DND-41 (cell line): ENCODE results near the gene OTOP1.

Experiments used
- EZH2 ChIP-seq: IDR thresholded peaks from 3 replicates; pipeline ENCODE4 v1.6.1; 2012; ENCODE audit warnings: borderline replicate concordance, low read depth, mild to moderate bottlenecking, moderate library complexity, low read length, inconsistent platforms; ENCODE audit not compliant: severe bottlenecking
- TF ChIP-seq, protein P1 (sequence below): IDR thresholded peaks from 2 replicates; pipeline ENCODE4 v1.5.1; 2012; ENCODE audit warnings: borderline replicate concordance, low read length, moderate library complexity, mild to moderate bottlenecking; ENCODE audit not compliant: poor library complexity, severe bottlenecking; ENCODE audit errors: extremely low read depth

DNA sequence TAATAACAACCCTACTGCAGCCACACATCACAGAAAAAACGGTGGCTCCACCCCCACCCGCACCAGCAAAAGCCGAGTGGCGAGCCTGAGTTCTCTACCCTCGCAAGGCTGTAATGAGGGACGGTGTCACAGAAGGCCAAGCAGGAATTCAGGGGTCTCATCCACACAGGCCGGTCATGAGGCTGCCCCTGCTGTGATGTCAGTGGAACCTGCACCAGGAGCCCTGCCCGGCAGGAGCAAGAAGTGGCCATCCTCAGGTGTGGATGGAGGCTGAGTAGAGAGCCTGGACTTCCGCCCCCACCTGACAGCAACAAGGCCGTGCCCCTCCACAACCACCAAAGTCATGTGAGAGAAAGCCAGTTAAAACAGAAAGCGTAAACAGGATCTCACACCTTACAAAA is 42.6 kb upstream of the OTOP1 start:
- TF ChIP-seq, protein P1, sequence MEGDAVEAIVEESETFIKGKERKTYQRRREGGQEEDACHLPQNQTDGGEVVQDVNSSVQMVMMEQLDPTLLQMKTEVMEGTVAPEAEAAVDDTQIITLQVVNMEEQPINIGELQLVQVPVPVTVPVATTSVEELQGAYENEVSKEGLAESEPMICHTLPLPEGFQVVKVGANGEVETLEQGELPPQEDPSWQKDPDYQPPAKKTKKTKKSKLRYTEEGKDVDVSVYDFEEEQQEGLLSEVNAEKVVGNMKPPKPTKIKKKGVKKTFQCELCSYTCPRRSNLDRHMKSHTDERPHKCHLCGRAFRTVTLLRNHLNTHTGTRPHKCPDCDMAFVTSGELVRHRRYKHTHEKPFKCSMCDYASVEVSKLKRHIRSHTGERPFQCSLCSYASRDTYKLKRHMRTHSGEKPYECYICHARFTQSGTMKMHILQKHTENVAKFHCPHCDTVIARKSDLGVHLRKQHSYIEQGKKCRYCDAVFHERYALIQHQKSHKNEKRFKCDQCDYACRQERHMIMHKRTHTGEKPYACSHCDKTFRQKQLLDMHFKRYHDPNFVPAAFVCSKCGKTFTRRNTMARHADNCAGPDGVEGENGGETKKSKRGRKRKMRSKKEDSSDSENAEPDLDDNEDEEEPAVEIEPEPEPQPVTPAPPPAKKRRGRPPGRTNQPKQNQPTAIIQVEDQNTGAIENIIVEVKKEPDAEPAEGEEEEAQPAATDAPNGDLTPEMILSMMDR, result no peak
- TF ChIP-seq EZH2, result no peak
